Upper lobe of left lung (tissue), 4 donors: Measurements from ENCODE around the gene AFAP1L1.

Experiments used
- POLR2A ChIP-seq, 4 donors: fragments of 450-650 bp; IDR thresholded peaks; one replicate each; pipeline ENCODE4 v1.5.1; 2016 to 2017; ENCODE audit warnings: antibody characterized with exemption in 4 of 4, mild to moderate bottlenecking in 2 of 4
- POLR2AphosphoS5 ChIP-seq, 2 donors: sonication (generic); formaldehyde crosslinking; IDR thresholded peaks; one replicate each; pipeline ENCODE4 v1.5.1; 2017; ENCODE audit warnings: antibody characterized with exemption in 2 of 2

- no peak for TF ChIP-seq POLR2AphosphoS5 (IDR thresholded peaks at IDR 0.05)
- TF ChIP-seq POLR2A (IDR thresholded peaks at IDR 0.05): no peak
Observed at GRCh38 chr5:149257131-149257530, 14.5 kb upstream of the AFAP1L1 start.
